ENCODE results near the gene CBLB. TPM values are rescaled to one million over a fixed set of nuclear protein-coding genes. Genes with fewer than 3 reads are reported as not detected.

The CBLB gene
- total and polyA plus RNA-seq, 2 of the 4 experiments (the other 2 are of a cell fraction) = 10.1 to 20.1 TPM

DNA sequence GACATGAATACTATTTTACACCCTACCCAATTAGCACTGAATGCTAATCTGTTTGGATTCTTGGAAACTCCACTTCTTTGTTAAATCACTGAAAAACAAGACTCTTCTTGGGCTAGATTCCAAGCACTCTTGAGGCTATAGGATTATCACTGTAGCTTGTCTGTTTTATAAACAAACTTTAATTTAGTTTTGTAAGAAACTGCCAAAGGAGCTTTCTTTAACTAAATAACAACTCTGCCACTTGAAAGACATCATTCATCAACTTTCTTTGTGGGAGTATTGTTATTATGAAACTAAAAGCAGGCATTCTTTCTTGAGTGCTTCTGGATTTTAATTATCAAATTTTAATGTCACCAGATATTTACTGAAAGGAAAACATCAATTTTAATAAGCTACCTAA is 24.1 kb downstream of the CBLB start:
- H3K9ac ChIP-seq (ENCODE audit: low read depth, low read length) = no peak overlapping the region
- dilution Hi-C loops (cut with HindIII; ENCODE audit: low sequenced_read_pairs, unreplicated experiment) = no loop called here
- H3K23ac ChIP-seq (ENCODE audit: low read depth, low read length) = no peak overlapping the region
- H3K27ac ChIP-seq (ENCODE audit: insufficient read depth, low read length) = no peak overlapping the region
- H3K36me3 ChIP-seq (ENCODE audit: control insufficient read depth, insufficient read depth, low read length) = no peaks in the 10 kb centered on the region
- H3K27me3 ChIP-seq (ENCODE audit: control insufficient read depth, insufficient read depth, low read length) = no peaks in the 10 kb centered on the region
- H2AK9ac ChIP-seq (replicated peaks; ENCODE audit: low read depth, low read length, poor library complexity) = no peak overlapping the region
- no peak overlapping the region for H4K5ac ChIP-seq (ENCODE audit: low read depth, low read length)
- H3K9me1 ChIP-seq (ENCODE audit: insufficient read depth, low read length) = no peaks in the 10 kb centered on the region; the same call in 1 of the 2 replicates
- H2BK20ac ChIP-seq (ENCODE audit: low read depth, low read length) = no peak overlapping the region
- H2BK120ac ChIP-seq (ENCODE audit: low read depth, low read length) = no peak overlapping the region
- intact Hi-C loops (cut with micrococcal nuclease) = no loop called here
- in situ Hi-C loops (cut with MboI; ENCODE audit: low sequenced_read_pairs) = no loop called here
- H4K20me1 ChIP-seq (ENCODE audit: insufficient read depth, low read length) = no peaks in the 10 kb centered on the region
- peaks cover 7 to 9% of the 10 kb centered on the region in 2 experiments; a peak in 2 of 4 replicates for H3K79me1 ChIP-seq (ENCODE audit: low read depth in 1 of 2, low read length in 2 of 2)
- H3K18ac ChIP-seq (ENCODE audit: low read depth, low read length) = no peak overlapping the region
- ChIA-PET CTCF (no interaction called here), POLR2A (ENCODE audit: unreplicated experiment) (no interaction called here)
- no peak overlapping the region for H2AK5ac ChIP-seq (ENCODE audit: low read depth, low read length)
- no peak overlapping the region for H3K4ac ChIP-seq (ENCODE audit: low read depth, low read length)
- no peak overlapping the region for H4K91ac ChIP-seq (ENCODE audit: insufficient read depth, low read depth, low read length)
- no peak overlapping the region for H2AFZ ChIP-seq (replicated peaks; ENCODE audit: low read length, poor library complexity)
- H3K9me3 ChIP-seq (ENCODE audit: control insufficient read depth, insufficient read depth, low read length) = no peaks in the 10 kb centered on the region
- no peak overlapping the region for H3K4me3 ChIP-seq (ENCODE audit: insufficient read depth, low read depth, low read length)
- ATAC-seq (ENCODE audit: low read depth) (no peak), DNase-seq (no peak)
- H4K8ac ChIP-seq (ENCODE audit: low read depth in 2 of 2, low read length in 2 of 2) = no peak overlapping the region
- no peak overlapping the region for H3K4me2 ChIP-seq (ENCODE audit: low read depth, low read length)
- H3K4me1 ChIP-seq (ENCODE audit: control insufficient read depth, insufficient read depth, low read length) = peaks cover 4% of the 10 kb centered on the region; the same call in 1 of the 2 replicates
- H3K56ac ChIP-seq (ENCODE audit: extremely low read depth, insufficient read depth, low read length) = no peak overlapping the region
- TF ChIP-seq SMC3 (IDR thresholded peaks at IDR 0.05; ENCODE audit: low read depth, low read length) (no peak), BHLHE40 (IDR thresholded peaks at IDR 0.05; ENCODE audit: low read depth, low read length) (no peak), MXI1 (IDR thresholded peaks at IDR 0.05; ENCODE audit: borderline replicate concordance, low read depth, low read length) (no peak), RFX5 (IDR thresholded peaks at IDR 0.05; ENCODE audit: low read depth, low read length) (no peak), CHD1 (IDR thresholded peaks at IDR 0.05; ENCODE audit: low read depth, low read length) (no peak), MAZ (IDR thresholded peaks at IDR 0.05; ENCODE audit: borderline replicate concordance, low read depth, low read length) (no peak), NFE2L2 (IDR thresholded peaks at IDR 0.05; ENCODE audit: low read depth, low read length) (no peak), CEBPB (IDR thresholded peaks at IDR 0.05; ENCODE audit: low read depth, low read length) (no peak), MAFK (IDR thresholded peaks at IDR 0.05; ENCODE audit: low read depth, low read length) (no peak), POLR2A (IDR thresholded peaks at IDR 0.05; ENCODE audit: low read depth, low read length) (no peak), RAD21 (IDR thresholded peaks at IDR 0.05; ENCODE audit: low read length) (no peak), RCOR1 (IDR thresholded peaks at IDR 0.05; ENCODE audit: insufficient replicate concordance, low read length) (no peak), FOS (IDR thresholded peaks at IDR 0.05; ENCODE audit: low read depth, low read length) (no peak)
- TF ChIP-seq, protein P1, sequence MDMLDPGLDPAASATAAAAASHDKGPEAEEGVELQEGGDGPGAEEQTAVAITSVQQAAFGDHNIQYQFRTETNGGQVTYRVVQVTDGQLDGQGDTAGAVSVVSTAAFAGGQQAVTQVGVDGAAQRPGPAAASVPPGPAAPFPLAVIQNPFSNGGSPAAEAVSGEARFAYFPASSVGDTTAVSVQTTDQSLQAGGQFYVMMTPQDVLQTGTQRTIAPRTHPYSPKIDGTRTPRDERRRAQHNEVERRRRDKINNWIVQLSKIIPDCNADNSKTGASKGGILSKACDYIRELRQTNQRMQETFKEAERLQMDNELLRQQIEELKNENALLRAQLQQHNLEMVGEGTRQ (IDR thresholded peaks at IDR 0.05; ENCODE audit: low read depth, low read length) = no peak
- TF ChIP-seq, protein P2, sequence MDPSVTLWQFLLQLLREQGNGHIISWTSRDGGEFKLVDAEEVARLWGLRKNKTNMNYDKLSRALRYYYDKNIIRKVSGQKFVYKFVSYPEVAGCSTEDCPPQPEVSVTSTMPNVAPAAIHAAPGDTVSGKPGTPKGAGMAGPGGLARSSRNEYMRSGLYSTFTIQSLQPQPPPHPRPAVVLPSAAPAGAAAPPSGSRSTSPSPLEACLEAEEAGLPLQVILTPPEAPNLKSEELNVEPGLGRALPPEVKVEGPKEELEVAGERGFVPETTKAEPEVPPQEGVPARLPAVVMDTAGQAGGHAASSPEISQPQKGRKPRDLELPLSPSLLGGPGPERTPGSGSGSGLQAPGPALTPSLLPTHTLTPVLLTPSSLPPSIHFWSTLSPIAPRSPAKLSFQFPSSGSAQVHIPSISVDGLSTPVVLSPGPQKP (IDR thresholded peaks at IDR 0.05; ENCODE audit: borderline replicate concordance, low read depth, low read length) = no peak
- TF ChIP-seq, protein P3, sequence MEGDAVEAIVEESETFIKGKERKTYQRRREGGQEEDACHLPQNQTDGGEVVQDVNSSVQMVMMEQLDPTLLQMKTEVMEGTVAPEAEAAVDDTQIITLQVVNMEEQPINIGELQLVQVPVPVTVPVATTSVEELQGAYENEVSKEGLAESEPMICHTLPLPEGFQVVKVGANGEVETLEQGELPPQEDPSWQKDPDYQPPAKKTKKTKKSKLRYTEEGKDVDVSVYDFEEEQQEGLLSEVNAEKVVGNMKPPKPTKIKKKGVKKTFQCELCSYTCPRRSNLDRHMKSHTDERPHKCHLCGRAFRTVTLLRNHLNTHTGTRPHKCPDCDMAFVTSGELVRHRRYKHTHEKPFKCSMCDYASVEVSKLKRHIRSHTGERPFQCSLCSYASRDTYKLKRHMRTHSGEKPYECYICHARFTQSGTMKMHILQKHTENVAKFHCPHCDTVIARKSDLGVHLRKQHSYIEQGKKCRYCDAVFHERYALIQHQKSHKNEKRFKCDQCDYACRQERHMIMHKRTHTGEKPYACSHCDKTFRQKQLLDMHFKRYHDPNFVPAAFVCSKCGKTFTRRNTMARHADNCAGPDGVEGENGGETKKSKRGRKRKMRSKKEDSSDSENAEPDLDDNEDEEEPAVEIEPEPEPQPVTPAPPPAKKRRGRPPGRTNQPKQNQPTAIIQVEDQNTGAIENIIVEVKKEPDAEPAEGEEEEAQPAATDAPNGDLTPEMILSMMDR (conservative IDR thresholded peaks at IDR 0.05; ENCODE audit: low read depth, low read length) = no peak
- no peak overlapping the region for H2BK15ac ChIP-seq (ENCODE audit: low read depth, low read length)
- H2BK5ac ChIP-seq (ENCODE audit: low read depth, low read length, poor library complexity, severe bottlenecking) = no peak overlapping the region
- no TSS peak for BruUV-seq (replicated peaks)
- H3K14ac ChIP-seq (replicated peaks; ENCODE audit: low read depth, low read length) = no peak overlapping the region
